Upper lobe of right lung (tissue), 1 donor: ENCODE data around the gene ARID4B. TPM values are rescaled to one million over a fixed set of nuclear protein-coding genes. Genes with fewer than 3 reads are reported as not detected.
"Not testable (repeated sequence)": the region's sequence is repeated elsewhere in the genome, so short reads cannot be mapped to it uniquely, and the experiment has no call there.

Source experiments
- ATAC-seq: fragments of 200-7000 bp; cut with Tn5 transposase; one replicate; pipeline ENCODE4 v1.9.1; 2020; ENCODE audit warnings: mild to moderate bottlenecking, moderate library complexity
- DNase-seq: peaks from one replicate; pipeline ENCODE4 v3.0.0-alpha.2; 2020
- H3K27ac ChIP-seq: fragments of 200-600 bp; one replicate; pipeline ENCODE4 v1.8.0; 2022
- H3K27me3 ChIP-seq: fragments of 200-600 bp; one replicate; pipeline ENCODE4 v1.8.0; 2022; ENCODE audit warnings: mild to moderate bottlenecking
- H3K36me3 ChIP-seq: fragments of 200-600 bp; one replicate; pipeline ENCODE4 v1.8.0; 2022
- H3K4me1 ChIP-seq: fragments of 200-600 bp; one replicate; pipeline ENCODE4 v1.8.0; 2022
- H3K4me3 ChIP-seq: fragments of 200-600 bp; one replicate; pipeline ENCODE4 v1.8.0; 2022; ENCODE audit warnings: mild to moderate bottlenecking
- H3K9me3 ChIP-seq: fragments of 200-600 bp; one replicate; pipeline ENCODE4 v1.8.0; 2022
- CTCF ChIP-seq: fragments of 200-600 bp; IDR thresholded peaks from one replicate; pipeline ENCODE4 v1.8.0; 2022; ENCODE audit warnings: antibody characterized with exemption
- intact Hi-C: fragments of 100-400 bp; cut with DNase I; formaldehyde crosslinking; loops from one replicate; pipeline ENCODE4 v1.11.0; 2022
- total RNA-seq: library from RNA; stranded (reverse); fragmentation: NEBNext Ultra II Directional; extraction: Animal tissue kit (Norgen Biotek cat#: 25700); gene quantifications from one replicate; pipeline ENCODE4 v1.2.1, GENCODE V29; 2021
- donor health status: DM: no; HTN: yes; CAD: no; lungs with severe emphysema.

ARID4B gene
- total RNA-seq, 1 donor from 2014 or later: 38.7 TPM

GRCh38 chr1:235290740-235291502, 37.1 kb downstream of the ARID4B start:
- DNase-seq (no peak), ATAC-seq (no peak)
- H3K4me1 ChIP-seq: peaks cover 27% of the 10 kb centered on the region
- no peaks in the 10 kb centered on the region for H3K27me3 ChIP-seq
- no peak for TF ChIP-seq CTCF
- no peak overlapping the region for H3K4me3 ChIP-seq
- H3K36me3 ChIP-seq: no peaks in the 10 kb centered on the region
- no peaks in the 10 kb centered on the region for H3K9me3 ChIP-seq
- H3K27ac ChIP-seq: no peak overlapping the region
- intact Hi-C loops: no loop called here

- no peak for TF ChIP-seq CTCF
These were observed 37.9 kb downstream of the ARID4B start for GRCh38 chr1:235289859-235290739.

GRCh38 chr1:235287208-235287882, 40.6 kb downstream of the ARID4B start:
- Histone ChIP-seq H3K4me3 (no peak overlapping the region), H3K27ac (no peak overlapping the region), H3K9me3 (no peaks in the 10 kb centered on the region), H3K4me1 (peaks cover 34% of the 10 kb centered on the region), H3K27me3 (no peaks in the 10 kb centered on the region), H3K36me3 (no peaks in the 10 kb centered on the region)
- ATAC-seq: no peak
- no peak for DNase-seq
- no peak for TF ChIP-seq CTCF
- intact Hi-C loops: no loop called here

More at GRCh38 chr1:235289859-235290739, 37.9 kb downstream of the ARID4B start:
- DNase-seq (no peak), ATAC-seq (no peak)
- Histone ChIP-seq H3K4me3 (no peak overlapping the region), H3K27me3 (no peaks in the 10 kb centered on the region), H3K27ac (no peak overlapping the region), H3K9me3 (no peaks in the 10 kb centered on the region), H3K4me1 (peaks cover 36% of the 10 kb centered on the region), H3K36me3 (no peaks in the 10 kb centered on the region)
- intact Hi-C loops: no loop called here

GRCh38 chr1:235286667-235287066, 41.3 kb downstream of the ARID4B start:
- intact Hi-C loops: no loop called here
- Histone ChIP-seq H3K4me1 (peaks cover 34% of the 10 kb centered on the region), H3K36me3 (no peaks in the 10 kb centered on the region), H3K9me3 (no peaks in the 10 kb centered on the region), H3K27ac (no peak overlapping the region), H3K27me3 (no peaks in the 10 kb centered on the region), H3K4me3 (no peak overlapping the region)
- DNase-seq: no peak
- ATAC-seq: no peak
- no peak for TF ChIP-seq CTCF

GRCh38 chr1:235284231-235284769, 43.7 kb downstream of the ARID4B start:
- no peak overlapping the region for H3K4me3 ChIP-seq
- intact Hi-C loops: no loop called here
- H3K27ac ChIP-seq: no peak overlapping the region
- H3K27me3 ChIP-seq: no peaks in the 10 kb centered on the region
- ATAC-seq (no peak), DNase-seq (no peak)
- no peaks in the 10 kb centered on the region for H3K9me3 ChIP-seq
- no peaks in the 10 kb centered on the region for H3K36me3 ChIP-seq
- H3K4me1 ChIP-seq: peaks cover 25% of the 10 kb centered on the region
- TF ChIP-seq CTCF: no peak

- H3K36me3 ChIP-seq, H3K27ac ChIP-seq, H3K9me3 ChIP-seq, DNase-seq, H3K4me3 ChIP-seq, intact Hi-C loops, H3K27me3 ChIP-seq, ATAC-seq: not testable (repeated sequence)
- H3K4me1 ChIP-seq: peaks cover 25% of the 10 kb centered on the region
These were observed 44.3 kb downstream of the ARID4B start for GRCh38 chr1:235283636-235284035.
